ENCODE data around the gene TAS2R60.

Gene TAS2R60

DNA sequence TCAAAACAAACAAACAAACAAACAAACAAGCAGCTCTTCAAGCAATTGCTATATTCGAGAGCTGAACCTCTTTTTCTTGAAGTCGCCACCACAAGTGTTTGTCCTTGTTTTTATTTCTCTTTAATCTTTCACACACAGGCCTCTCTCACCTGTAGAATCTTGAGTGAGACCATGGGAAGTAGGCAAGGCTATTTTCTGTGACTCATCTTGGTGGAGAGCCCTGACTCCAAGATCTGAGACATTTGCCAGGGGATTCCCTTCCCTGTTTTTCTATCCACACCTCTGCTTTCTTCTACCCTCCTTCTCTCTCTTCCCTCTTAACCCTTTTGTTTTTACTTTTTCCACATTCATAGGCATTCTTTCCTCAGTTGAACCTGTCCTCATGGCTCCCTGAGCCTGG is 8.0 kb upstream of the TAS2R60 start:
- H3K4me3 ChIP-seq (replicated peaks; ENCODE audit: low read depth, low read length) = no peak overlapping the region
- TF ChIP-seq, protein P1, sequence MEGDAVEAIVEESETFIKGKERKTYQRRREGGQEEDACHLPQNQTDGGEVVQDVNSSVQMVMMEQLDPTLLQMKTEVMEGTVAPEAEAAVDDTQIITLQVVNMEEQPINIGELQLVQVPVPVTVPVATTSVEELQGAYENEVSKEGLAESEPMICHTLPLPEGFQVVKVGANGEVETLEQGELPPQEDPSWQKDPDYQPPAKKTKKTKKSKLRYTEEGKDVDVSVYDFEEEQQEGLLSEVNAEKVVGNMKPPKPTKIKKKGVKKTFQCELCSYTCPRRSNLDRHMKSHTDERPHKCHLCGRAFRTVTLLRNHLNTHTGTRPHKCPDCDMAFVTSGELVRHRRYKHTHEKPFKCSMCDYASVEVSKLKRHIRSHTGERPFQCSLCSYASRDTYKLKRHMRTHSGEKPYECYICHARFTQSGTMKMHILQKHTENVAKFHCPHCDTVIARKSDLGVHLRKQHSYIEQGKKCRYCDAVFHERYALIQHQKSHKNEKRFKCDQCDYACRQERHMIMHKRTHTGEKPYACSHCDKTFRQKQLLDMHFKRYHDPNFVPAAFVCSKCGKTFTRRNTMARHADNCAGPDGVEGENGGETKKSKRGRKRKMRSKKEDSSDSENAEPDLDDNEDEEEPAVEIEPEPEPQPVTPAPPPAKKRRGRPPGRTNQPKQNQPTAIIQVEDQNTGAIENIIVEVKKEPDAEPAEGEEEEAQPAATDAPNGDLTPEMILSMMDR (IDR thresholded peaks at IDR 0.05; ENCODE audit: low read length, missing control alignments) = no peak
- DNase-seq (ENCODE audit: low read depth) = no peak

DNA sequence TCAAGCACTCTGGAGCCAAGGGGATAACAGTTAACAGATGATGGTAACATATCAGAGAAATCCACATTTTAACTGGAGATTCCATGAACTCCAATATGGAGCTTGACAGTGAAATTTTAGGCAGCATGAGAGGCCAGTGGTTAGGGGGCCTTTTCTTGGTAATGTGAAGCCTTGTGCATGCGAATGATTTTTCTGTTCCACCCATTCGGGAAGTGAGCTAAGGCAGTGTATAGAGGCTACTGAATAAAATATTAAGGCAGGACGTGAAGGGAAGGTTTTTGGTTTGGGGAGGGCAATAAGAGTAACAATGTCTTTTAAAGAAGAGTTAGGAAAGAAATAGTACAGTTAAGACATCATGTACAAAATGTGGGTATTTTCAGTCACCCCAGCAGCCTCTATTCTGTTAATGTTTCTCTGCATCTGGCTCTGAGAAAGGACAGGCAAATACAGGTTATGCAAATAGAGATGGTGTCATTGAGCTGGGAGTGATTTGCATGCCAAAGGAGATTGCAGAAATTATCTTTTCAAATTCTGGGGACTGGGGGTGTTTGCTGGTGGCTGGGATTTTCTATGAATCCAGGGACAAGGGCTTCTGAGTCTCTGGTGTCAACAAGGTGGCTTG is 6.8 kb upstream of the TAS2R60 start:
- DNase-seq (ENCODE audit: low read depth) = no peak
- TF ChIP-seq, protein P1 (IDR thresholded peaks at IDR 0.05; ENCODE audit: low read length, missing control alignments) = no peak
- H3K4me3 ChIP-seq (replicated peaks; ENCODE audit: low read depth, low read length) = no peak overlapping the region

DNA sequence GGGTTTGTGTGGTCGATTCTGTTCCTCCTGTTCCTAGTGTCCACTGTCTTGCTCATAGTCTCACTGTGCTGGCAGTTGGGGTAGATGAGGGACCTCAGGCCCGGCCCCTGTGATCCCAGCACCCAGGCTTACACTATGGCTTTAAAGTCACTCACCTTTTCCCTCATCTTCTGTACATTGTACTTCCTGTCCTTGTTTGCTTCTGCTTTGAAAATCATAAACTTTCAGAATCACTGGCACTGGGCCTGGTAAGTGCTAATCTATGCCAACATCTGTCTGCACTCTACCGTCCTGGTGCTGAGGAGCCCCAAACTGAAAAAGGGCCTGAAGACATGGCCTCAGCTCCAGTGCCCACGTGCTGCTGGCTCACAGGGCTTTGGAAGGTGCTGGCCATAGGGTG is 5.7 kb upstream of the TAS2R60 start:
- DNase-seq (ENCODE audit: low read depth) = no peak
- no peak overlapping the region for H3K4me3 ChIP-seq (replicated peaks; ENCODE audit: low read depth, low read length)
- TF ChIP-seq, protein P1 (IDR thresholded peaks at IDR 0.05; ENCODE audit: low read length, missing control alignments) = no peak

DNA sequence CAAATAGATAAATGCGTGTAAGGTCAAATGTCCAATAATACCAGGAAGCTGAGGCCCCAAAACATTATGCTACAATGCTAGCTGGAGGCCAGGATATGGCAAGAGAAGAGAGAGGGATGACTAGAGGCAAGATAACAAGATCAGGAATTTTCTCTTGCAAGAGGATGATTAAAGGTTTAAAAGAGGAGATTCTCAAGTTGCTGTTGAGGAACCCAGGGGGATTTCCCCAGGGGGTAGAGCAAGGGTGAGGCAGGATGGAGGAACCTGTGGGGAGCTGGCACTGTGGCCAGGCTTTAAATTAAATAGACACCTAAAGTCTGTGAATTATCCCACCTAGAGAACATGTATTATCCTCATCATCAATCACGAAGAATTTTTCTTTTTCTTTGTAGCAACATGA is 3.4 kb upstream of the TAS2R60 start:
- no peak overlapping the region for H3K4me3 ChIP-seq (replicated peaks; ENCODE audit: low read depth, low read length)
- DNase-seq (ENCODE audit: low read depth) = no peak
- TF ChIP-seq, protein P1 (IDR thresholded peaks at IDR 0.05; ENCODE audit: low read length, missing control alignments) = no peak

DNA sequence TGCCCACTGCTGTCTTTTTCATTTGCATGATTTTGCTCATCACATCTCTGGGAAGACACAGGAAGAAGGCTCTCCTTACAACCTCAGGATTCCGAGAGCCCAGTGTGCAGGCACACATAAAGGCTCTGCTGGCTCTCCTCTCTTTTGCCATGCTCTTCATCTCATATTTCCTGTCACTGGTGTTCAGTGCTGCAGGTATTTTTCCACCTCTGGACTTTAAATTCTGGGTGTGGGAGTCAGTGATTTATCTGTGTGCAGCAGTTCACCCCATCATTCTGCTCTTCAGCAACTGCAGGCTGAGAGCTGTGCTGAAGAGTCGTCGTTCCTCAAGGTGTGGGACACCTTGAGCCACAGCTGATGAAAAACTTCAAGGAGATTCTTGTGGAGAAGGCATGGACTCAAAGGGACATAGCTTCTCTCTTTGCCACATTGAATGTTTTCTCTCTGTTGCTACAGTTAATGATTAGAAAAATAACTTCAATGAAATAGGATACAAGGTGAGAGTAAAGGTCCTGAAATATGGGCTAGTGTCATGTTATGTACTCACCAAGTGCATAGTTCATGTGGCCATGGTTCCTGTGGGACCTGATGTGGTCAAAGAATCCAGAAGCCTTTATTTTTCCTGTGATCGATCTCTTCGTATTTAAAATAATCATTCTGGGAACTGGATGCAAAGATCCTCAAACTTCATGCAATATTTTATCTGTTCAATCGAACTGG is 970 bp downstream of the TAS2R60 start:
- no peak overlapping the region for H3K4me3 ChIP-seq (replicated peaks; ENCODE audit: low read depth, low read length)
- TF ChIP-seq, protein P1 (IDR thresholded peaks at IDR 0.05; ENCODE audit: low read length, missing control alignments) = no peak
- DNase-seq (ENCODE audit: low read depth) = no peak

DNA sequence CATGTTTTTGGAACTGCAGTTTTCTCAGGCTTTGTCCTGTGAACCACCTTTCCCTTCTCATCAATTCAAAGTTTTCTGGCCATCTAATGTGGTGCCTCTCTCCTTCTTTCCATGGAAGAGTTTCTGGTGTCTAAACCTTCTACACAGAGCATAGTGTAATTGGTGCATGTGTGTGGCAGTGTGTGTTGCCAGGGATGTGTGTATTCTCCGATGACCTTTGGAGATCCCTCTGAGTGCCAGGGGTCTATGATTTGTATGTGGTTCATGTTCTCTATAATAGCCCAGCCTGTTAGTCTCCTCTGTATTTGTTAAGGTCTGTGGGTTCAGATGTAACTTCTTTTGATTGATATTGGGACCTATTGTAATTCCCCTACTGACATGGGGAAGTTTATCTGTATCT is 1.5 kb downstream of the TAS2R60 start:
- H3K4me3 ChIP-seq (replicated peaks; ENCODE audit: low read depth, low read length) = no peak overlapping the region
- TF ChIP-seq, protein P1 (IDR thresholded peaks at IDR 0.05; ENCODE audit: low read length, missing control alignments) = no peak
- no peak for DNase-seq (ENCODE audit: low read depth)

DNA sequence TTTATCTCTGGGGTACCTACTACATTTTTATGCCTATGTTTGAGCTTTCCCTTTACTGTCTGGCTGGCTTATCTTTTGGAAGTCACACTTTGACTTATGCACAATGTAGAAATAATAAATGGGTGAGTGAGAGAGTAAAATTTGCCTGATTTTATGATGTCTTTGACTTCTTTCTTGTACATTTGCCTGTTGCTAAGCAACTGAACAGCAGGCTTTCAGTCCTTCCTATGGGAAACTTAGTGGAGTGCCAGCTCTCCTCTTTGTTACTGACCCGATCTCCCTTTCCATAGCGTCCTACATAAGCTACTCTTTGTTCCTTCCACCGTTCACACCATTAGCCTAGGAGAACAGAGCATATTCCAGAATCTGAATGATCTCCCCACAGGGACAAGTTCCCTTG is 4.2 kb downstream of the TAS2R60 start:
- no peak overlapping the region for H3K4me3 ChIP-seq (replicated peaks; ENCODE audit: low read depth, low read length)
- TF ChIP-seq, protein P1 (IDR thresholded peaks at IDR 0.05; ENCODE audit: low read length, missing control alignments) = no peak
- no peak for DNase-seq (ENCODE audit: low read depth)

Data from fibroblast of pulmonary artery (primary cell).